ENCODE measurements around the gene SOX1.

DNA sequence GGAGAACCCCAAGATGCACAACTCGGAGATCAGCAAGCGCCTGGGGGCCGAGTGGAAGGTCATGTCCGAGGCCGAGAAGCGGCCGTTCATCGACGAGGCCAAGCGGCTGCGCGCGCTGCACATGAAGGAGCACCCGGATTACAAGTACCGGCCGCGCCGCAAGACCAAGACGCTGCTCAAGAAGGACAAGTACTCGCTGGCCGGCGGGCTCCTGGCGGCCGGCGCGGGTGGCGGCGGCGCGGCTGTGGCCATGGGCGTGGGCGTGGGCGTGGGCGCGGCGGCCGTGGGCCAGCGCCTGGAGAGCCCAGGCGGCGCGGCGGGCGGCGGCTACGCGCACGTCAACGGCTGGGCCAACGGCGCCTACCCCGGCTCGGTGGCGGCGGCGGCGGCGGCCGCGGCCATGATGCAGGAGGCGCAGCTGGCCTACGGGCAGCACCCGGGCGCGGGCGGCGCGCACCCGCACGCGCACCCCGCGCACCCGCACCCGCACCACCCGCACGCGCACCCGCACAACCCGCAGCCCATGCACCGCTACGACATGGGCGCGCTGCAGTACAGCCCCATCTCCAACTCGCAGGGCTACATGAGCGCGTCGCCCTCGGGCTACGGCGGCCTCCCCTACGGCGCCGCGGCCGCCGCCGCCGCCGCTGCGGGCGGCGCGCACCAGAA lies 1.1 kb downstream of the SOX1 start:
- TF ChIP-seq POLR2A (IDR thresholded peaks at IDR 0.05) (no peak), POLR2AphosphoS5 (IDR thresholded peaks at IDR 0.05) (no peak), CTCF (IDR thresholded peaks at IDR 0.05) (no peak), EP300 (IDR thresholded peaks at IDR 0.05) (no peak)
